Measurements from ENCODE around the gene CNPY1.

CNPY1 gene

GRCh38 chr7:155464948-155465739 is 81.2 kb downstream of the CNPY1 start:
- no peak for DNase-seq

DNA sequence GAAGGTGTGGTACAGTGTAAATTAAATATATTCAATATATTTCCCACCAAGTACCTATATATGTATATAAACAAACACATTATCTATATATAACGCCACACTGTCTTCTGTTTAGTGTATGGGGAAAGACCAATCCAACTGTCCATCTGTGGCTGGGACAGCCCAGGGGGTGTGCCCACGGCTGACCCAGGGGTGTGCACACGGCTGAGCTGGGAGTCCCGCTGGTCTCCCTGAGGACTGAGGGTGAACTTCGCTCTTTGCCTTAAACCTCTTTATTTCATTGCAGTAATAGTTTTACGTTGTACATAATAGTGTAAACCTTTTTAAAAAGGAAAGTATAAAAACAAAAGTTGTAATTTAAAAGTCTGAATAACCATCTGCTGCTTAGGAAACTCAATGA is 82.2 kb downstream of the CNPY1 start:
- DNase-seq: no peak

DNA sequence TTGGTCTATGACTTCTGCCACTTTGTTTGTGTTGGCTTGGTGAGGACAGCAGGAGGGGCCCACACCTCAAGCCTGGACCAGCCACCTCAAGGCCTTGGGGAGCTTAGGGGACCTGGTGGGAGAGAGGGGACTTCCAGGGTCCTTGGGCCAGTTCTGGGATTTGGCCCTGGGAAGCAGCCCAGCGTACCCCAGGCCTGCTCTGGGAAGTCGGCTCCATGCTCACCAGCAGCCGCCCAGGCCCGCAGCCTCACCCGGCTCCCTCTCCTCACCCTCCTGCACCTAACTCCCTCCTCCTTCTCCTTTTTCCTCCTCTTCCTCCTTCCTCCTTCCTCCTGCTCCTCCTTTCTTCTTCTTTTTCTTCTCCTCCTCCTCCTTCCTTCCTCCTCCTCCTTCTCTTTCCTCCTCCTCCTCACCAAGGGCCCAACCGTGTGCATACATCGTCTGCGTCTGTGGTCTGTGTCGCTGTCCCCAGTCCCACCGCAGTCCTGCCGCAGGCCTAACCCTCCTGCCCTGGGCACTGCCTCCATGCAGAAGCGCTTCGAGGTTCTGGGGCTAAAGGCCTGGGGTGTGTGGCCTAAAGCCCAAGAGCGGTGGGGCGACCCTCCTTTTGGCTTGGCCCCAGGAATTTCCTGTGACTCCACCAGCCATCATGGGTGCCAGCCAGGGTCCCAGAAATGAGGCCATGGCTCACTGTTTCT is 83.1 kb downstream of the CNPY1 start:
- no peak for DNase-seq

DNA sequence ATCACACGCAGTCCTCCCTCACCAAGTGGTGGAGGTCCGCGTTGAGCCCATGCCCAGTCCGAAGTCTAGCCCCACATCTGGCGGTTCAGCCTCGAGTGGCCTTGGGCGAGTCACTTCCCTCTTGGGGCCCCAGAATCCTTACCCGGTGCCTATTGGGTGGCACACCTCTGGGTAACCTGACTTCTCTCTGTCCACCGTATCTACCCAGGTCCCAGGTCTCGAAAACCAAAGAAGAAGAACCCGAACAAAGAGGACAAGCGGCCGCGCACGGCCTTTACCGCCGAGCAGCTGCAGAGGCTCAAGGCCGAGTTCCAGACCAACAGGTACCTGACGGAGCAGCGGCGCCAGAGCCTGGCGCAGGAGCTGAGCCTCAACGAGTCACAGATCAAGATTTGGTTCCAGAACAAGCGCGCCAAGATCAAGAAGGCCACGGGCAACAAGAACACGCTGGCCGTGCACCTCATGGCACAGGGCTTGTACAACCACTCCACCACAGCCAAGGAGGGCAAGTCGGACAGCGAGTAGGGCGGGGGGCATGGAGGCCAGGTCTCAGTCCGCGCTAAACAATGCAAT is 84.1 kb downstream of the CNPY1 start:
- no peak for DNase-seq

GRCh38 chr7:155461631-155462030 is 84.7 kb downstream of the CNPY1 start:
- no peak for DNase-seq

- DNase-seq: no peak
Measured at GRCh38 chr7:155460926-155461613, 85.3 kb downstream of the CNPY1 start.

- no peak for DNase-seq
Measured at GRCh38 chr7:155459700-155460461, 86.5 kb downstream of the CNPY1 start.

DNA sequence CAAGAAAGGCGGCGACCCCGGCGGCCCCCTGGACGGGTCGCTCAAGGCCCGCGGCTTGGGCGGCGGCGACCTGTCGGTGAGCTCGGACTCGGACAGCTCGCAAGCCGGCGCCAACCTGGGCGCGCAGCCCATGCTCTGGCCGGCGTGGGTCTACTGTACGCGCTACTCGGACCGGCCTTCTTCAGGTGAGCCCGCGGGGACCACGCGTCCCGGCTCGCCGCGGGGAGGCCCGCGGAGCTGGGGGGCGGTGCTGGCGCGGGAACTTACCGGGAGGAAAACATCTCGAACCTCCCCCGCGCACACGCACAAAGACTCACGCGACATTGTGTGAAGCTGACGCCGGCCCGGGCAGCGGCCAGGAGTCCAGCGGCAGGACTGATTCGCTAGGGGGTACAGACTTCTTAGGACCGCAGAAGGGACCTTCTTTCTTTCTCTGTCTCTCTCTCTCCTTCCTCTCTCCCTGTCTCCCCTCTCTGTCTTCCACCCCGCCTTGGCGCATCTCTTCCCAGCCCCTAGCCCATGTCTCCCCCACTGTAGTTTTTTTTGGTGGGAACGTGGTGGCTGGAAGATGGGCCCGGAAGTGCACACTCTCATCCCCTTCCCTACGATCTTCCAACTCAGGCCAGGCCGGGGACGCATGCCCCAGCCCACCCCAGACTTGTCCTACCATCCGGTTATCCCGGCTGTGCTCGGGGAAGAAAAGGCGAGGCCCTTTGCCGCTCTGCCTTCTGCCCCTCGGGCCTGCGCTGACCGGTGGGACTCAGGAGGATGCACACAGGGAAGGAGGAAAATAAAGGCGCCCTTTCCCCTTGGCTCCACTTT is 87.3 kb downstream of the CNPY1 start:
- no peak for DNase-seq

DNA sequence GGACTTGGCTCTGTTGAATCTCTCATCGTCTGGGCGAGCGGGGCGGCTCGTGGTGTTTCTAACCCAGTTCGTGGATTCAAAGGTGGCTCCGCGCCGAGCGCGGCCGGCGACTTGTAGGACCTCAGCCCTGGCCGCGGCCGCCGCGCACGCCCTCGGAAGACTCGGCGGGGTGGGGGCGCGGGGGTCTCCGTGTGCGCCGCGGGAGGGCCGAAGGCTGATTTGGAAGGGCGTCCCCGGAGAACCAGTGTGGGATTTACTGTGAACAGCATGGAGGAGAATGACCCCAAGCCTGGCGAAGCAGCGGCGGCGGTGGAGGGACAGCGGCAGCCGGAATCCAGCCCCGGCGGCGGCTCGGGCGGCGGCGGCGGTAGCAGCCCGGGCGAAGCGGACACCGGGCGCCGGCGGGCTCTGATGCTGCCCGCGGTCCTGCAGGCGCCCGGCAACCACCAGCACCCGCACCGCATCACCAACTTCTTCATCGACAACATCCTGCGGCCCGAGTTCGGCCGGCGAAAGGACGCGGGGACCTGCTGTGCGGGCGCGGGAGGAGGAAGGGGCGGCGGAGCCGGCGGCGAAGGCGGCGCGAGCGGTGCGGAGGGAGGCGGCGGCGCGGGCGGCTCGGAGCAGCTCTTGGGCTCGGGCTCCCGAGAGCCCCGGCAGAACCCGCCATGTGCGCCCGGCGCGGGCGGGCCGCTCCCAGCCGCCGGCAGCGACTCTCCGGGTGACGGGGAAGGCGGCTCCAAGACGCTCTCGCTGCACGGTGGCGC is 88.1 kb downstream of the CNPY1 start, which contains the start of gene EN2:
Gene EN2 (plus strand): TSS at position 19 of the 767 bp plus-strand sequence. CDS start 249 bp downstream, at position 268.
- no peak for DNase-seq

DNA sequence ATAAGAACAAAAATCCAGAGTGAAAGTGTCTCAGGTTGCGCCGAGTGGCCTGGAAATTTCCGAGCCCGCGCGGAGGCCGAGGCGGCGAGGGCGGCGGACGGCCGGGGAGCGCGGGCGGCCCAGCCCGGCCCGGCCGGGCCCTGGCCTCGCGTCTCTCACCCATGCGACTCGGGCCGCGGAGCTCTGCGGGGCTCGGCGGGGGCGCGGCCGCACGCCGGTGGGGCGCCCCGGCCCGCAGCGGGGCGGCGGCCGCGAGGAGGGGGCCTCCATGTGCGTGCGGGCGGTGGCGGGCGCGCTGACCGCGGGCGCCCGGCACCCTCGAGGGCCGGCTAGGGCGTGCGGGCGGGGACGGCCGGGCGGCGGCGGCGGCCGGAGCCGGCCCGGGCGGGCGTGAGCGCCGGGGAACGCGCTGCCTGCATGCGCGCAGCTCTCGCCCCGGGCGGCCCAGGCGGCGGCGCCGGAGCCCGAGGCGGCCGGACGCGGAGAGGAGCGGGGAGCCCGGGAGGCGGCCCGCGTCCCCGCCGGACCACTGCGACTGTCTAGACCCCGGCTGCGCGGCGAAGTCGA is 88.7 kb downstream of the CNPY1 start:
- no peak for DNase-seq

DNA sequence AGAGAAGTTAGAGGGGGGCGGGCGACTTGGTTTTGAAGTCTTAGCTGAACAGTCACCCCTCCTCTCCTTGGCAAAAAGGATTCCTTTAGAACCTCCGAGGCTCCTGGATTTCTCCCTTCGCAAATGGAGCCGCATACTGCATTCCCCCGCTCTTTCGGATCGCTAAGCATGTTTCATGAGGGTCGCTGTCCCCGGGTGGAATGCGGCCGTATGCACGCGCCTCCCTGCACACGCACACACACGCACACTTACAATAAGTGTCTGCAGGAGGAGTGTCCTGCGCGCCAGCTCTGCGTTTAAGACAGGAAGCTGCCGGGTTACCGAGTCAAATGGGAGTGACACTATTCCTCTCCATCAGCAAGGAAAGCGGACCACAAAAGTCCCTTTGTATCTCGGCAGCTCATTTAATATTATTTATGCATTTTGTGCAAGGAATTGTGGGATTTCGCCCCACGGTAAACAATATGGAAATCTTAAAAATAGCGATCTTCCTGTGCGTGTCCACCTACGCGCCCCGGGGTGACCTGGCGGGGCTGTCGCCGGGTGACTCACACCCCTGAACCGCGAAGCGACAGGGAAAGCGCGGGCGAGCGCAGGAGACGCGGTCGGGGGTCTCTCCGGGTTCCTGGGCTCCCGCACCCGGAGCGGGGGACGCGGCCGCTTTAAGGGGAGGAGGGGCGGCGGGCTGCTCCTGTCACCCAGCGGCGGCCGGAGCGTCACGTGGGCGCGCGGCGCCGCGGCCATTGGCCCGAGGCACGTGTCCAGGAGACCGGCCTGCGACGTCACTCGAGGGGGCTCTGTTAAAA is 89.4 kb downstream of the CNPY1 start:
- DNase-seq: no peak

DNA sequence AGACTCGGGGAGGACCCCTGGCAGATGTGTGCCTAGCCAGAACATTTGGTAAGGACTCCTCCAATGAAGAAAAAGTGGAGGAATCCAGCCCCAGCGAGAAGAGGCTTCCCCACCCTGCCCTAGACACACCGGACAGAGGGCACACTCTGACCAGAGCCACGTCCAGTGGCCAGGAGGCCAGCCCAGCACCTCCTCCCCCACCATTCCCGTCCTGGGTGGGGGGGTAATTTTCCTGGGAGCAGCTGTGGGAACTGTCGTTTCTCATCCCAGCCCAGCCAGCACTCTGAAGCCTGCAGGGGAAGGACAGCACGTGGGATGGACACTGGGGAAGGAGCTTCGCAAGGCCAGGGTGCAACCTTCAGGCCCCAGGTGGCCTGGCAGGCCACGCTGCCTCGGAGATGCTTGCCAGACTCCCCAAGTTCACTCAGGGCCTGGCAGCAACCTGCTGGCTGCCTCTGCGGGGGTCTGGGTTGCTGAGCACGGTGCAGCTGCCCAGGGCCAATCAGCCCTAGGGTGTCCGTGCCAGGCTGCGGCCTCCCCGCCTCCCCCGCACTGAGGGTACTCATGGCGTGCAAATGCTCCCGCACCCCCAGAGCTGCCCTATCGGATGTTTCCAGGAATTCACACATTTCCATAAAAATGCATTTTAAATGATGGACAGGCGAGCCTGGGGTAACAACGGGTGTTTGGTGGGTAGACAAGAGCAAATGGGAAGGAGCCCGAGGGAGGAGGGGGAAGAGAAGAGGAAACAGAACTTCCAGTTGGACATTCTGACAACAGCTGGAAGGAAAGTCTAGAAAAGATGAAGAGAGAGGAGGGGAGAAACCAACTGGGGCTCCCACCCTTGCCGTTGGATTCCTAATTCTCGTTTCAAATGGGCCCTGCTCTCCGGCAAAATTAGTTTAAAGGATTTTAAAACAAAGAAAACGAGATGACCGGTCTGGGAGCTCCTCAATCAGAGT is 90.3 kb downstream of the CNPY1 start:
- DNase-seq: no peak

- no peak for DNase-seq
Measured at GRCh38 chr7:155455132-155455693, 91.1 kb downstream of the CNPY1 start.

GRCh38 chr7:155454183-155455112 is 91.9 kb downstream of the CNPY1 start:
- no peak for DNase-seq

DNA sequence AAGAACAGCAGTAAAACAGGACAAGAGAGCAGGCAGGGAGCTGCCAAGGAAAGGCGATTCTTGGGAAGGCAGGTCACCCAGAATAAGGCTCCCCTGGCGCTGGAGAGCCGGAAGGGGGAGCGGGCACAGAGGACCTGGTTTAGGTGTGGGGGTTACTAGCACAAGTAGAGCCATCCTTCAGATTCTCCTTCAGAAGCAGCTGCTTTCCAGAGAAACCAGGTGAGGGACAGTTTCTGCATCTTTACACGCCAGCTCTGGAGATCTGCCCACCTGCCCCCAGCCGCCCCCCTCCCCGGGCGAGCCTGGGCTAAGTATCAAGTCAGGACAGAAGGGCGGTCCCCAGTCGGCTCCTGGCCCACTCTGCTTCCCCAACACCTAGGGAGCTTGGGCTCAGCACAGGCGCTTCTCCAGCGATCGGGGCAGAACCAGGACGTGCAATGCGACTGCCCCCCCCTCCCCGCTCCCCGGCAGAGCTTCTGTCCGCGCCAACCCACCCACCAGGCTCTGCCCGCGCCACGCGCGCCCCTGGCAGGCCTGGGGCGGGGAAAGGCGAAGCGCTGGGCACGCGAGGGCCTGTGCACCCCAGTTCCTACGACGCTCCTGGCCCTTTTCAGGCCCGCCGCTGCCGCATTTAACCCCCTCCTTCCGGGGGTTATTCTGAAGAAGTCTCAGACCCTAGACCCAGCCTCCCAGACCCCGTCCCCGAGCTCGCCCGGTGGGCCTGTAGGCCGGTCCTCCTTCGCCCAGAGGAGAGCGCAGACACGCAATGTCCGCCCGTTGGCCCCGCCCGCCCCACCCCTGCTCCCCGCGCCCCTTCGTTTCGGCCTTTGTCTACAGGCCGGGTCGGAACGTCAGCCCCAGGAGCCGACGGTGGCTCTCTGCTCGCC is 92.8 kb downstream of the CNPY1 start:
- no peak for DNase-seq
